GM12892 (cell line): Measurements from ENCODE around the gene CYCS.

Experiments used
- POLR2A ChIP-seq: IDR thresholded peaks from 2 replicates; pipeline ENCODE4 v1.6.1; 2011; ENCODE audit warnings: low read depth, low read length, control low read depth
- POLR2AphosphoS5 ChIP-seq: IDR thresholded peaks from 2 replicates; pipeline ENCODE4 v1.6.1; 2011; ENCODE audit warnings: low read depth, low read length, control low read depth

DNA sequence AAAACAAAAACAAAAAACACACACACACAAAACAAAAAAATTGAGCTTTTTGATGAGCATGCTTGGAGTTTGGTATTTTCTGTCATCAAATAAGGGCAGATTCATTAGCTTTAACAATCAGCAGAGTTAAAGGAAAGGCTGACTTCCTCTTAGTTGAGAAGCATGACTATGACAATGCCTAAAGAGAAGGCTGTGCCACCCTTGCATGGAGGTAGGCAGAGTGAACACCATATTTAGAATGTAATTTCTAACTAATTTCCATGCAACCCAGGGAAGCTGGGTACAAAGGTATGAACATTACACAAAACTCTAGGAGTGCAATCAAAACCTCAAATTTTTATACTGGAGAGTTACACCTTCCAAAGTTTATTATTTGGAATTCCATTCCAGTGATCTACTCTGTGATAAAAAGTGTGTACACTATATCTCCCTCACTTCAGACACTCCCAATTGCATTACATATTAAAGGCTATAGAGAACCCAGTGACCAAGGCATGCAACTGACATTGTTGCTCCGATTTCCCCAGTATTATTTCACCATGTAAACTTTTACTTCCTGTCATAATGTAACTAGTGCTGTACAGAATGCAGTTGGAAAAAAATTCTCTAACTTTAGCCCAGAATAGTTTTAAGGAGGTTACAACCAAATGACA, 9.4 kb upstream of the CYCS start:
- TF ChIP-seq POLR2AphosphoS5 (no peak), POLR2A (no peak)
